Retinal pigment epithelial cell (primary cell): ENCODE measurements around the gene PSEN1.

Experiments
- DNase-seq: peaks from one replicate; pipeline ENCODE4 v3.0.0-alpha.2; 2010; ENCODE audit warnings: low read depth
- H3K4me3 ChIP-seq: 2 replicates; pipeline ENCODE4 v1.5.1; 2011; ENCODE audit warnings: mild to moderate bottlenecking, low read length, control low read depth, moderate library complexity
- CTCF ChIP-seq: conservative IDR thresholded peaks from 2 replicates; pipeline ENCODE4 v1.5.1; 2011; ENCODE audit warnings: low read depth, low read length, control low read depth, inconsistent platforms

The PSEN1 gene

GRCh38 chr14:73251516-73252215, 115.4 kb downstream of the PSEN1 start:
- DNase-seq: no peak
- H3K4me3 ChIP-seq: no peak overlapping the region
- TF ChIP-seq CTCF: no peak

GRCh38 chr14:73252491-73253322, 116.4 kb downstream of the PSEN1 start:
- H3K4me3 ChIP-seq: no peak overlapping the region
- no peak for DNase-seq
- TF ChIP-seq CTCF: no peak

- TF ChIP-seq CTCF: no peak
- H3K4me3 ChIP-seq: no peak overlapping the region
- no peak for DNase-seq
These were observed 117.0 kb downstream of the PSEN1 start for GRCh38 chr14:73253323-73253610.

GRCh38 chr14:73253721-73254120, 117.4 kb downstream of the PSEN1 start:
- TF ChIP-seq CTCF: no peak
- H3K4me3 ChIP-seq: no peak overlapping the region
- DNase-seq: no peak

- no peak for DNase-seq
- no peak overlapping the region for H3K4me3 ChIP-seq
- TF ChIP-seq CTCF: no peak
These were observed 118.1 kb downstream of the PSEN1 start for GRCh38 chr14:73254247-73255004.

- TF ChIP-seq CTCF: no peak
- no peak for DNase-seq
- no peak overlapping the region for H3K4me3 ChIP-seq
These were observed 118.7 kb downstream of the PSEN1 start for GRCh38 chr14:73255005-73255400.
